ENCODE data around the gene PMEPA1.

Gene PMEPA1

DNA sequence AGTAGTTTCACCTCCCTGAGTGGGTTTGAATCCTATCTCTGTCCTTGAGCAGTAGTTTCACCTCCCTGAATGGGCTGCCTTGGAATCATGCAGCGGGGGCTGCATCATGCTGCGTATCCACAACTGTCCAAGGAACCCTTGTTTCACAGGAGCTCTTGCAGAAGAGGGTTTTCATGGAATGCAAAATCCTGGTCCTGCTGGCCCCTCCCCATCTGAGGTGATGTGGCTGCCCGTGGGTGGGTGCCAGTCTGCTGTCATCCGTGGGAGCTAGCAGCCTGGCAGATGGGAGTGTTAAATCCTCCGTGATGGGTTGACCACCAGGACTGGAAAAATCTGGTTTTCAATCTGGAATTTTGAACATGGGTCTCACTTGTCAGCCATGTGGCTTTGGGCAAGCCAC, 111.3 kb downstream of the PMEPA1 start:
- in situ Hi-C loops (cut with MboI; ENCODE audit: low pct_unique_long_range_greater_than_20kb, low sequenced_read_pairs, unreplicated experiment): no loop called here
- no peak for TF ChIP-seq CTCF (IDR thresholded peaks at IDR 0.05; ENCODE audit: extremely low read depth, insufficient read depth, missing control alignments)
- no peak for DNase-seq (ENCODE audit: low spot score)

Data from GM13977 (cell line).